GM12801 (cell line): ENCODE results near the gene MBOAT1.

Experiments
- TF ChIP-seq, protein P1 (sequence below): IDR thresholded peaks from one replicate; pipeline ENCODE4 v1.5.1; 2011; ENCODE audit warnings: control low read depth; ENCODE audit not compliant: insufficient read length; ENCODE audit errors: extremely low read depth

Gene MBOAT1

DNA sequence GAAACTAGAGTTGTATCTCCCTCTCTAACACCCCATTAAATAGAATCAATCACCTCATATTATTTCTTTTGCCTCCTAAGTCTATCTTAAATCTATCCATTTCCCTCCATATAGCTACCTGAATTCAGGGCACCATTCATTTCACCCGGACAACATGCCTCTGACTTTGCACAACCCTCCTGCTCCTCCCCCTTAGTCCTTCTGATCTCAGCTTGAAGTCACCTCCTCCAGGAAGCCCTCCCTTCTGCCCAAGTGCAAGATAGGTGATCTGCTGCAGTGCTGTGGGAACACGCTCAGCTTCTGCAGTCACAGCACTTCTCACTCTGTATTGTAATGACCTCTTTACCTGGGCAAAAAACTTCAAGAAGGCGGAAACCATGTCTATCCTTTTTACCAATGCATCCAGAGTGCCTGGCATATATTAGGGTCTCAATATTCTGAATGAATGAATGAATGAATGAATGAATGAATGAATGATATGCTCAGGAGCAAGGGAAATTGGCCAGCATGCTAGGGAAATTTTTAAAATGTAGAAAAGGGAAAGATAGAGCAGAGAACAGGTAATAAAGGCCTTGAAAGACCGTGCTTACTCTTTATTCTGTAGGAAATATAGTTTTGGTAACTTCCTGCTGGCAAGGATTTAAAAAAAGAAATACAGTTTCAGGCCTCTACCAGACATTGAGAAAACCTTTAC is 41.7 kb downstream of the MBOAT1 start:
- TF ChIP-seq, protein P1, sequence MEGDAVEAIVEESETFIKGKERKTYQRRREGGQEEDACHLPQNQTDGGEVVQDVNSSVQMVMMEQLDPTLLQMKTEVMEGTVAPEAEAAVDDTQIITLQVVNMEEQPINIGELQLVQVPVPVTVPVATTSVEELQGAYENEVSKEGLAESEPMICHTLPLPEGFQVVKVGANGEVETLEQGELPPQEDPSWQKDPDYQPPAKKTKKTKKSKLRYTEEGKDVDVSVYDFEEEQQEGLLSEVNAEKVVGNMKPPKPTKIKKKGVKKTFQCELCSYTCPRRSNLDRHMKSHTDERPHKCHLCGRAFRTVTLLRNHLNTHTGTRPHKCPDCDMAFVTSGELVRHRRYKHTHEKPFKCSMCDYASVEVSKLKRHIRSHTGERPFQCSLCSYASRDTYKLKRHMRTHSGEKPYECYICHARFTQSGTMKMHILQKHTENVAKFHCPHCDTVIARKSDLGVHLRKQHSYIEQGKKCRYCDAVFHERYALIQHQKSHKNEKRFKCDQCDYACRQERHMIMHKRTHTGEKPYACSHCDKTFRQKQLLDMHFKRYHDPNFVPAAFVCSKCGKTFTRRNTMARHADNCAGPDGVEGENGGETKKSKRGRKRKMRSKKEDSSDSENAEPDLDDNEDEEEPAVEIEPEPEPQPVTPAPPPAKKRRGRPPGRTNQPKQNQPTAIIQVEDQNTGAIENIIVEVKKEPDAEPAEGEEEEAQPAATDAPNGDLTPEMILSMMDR: no peak

DNA sequence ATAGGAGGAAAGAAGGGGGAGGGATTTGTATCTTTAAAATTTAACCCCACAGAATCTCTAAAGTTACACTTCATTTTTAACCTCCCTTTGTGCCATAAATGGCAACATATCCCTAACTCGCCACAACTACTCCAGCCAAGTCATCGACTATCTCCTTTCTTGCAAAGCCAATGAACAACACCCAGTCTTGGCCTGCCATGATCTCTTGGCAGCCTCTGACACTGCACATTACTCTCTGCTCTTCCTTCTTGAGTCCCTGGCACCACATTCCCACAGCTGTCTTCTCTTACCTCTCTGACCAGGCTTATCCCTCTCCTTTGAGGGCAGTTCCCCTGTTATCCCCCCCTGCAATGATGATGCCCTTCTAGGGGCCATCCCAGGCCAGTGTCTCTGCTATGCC is 42.5 kb downstream of the MBOAT1 start:
- TF ChIP-seq, protein P1: no peak

DNA sequence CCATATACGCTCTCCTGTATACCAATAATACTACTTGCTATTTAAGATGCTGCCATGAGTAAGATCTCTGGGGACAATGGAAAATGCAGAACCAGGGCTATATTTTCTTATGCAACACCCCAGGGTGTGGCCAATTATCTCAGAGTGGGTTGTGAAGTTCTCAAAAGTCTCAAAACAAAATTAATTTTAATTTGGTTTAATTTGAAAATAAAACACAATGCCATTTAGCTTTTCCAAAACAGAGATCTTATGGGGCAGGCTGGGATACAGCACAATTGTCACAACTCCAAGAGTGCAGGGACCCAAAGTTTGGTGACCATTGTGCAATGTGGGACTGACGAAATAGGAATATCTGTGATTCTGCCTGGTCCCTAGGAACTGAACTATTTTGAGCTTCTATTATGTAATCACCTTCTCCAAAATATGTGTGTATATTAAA is 43.1 kb downstream of the MBOAT1 start:
- TF ChIP-seq, protein P1: no peak

DNA sequence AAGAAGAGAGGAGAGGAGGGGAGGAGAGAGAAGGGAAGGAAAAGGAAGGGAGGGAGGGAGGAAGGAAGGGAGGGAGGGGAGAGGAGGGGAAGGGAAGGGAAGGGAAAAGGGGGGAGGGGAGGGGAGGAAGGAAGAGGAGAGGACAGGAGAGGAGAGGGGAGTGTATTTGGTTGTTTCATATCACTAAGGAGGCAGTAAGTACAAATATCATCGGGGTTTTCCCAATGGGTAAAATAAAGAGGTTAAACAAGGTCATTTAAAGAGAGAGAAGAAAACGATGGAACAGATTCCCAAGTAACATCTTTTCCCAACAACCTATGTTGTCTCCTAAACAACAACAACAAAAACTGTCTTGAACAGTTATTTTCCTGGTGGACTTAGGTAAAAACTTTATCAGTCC is 43.6 kb downstream of the MBOAT1 start:
- TF ChIP-seq, protein P1: no peak

DNA sequence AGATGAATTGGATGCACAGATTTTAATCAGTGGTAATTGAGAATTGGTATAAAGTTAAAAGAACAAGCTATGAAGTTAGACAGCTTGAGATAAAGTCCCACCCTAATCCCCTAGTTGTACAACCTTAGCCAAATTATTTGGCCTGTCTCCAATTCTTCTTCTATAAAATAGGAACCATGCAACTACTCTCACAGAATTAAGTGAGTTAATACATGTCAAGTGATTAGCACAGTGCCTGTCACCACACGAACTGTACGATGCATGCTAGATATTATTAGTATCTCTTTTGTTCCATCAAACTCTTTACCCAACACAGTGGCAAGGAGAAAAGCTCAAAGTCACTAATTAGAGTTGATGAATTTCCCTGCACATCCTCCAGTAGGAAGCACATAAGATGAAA is 44.7 kb downstream of the MBOAT1 start:
- TF ChIP-seq, protein P1: no peak

DNA sequence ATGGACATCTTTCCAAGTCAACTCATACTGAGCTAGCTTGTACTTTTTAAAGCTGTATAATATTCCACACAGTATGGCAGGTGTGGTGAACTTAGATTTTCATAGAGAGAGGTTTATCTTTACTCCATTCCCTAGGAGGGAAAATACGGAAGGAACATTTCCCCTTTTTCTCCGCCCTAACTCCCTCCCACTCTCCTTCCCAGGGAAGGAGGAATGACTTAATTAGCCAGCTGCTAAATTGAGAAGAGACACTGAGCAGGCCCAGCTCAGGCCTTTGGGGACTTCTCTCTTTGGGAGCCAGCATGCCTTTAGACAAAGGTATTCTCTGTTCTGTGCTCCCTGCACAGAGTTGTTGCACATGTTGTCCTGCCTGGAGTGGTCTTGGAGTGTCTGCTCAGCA is 46.1 kb downstream of the MBOAT1 start:
- TF ChIP-seq, protein P1: no peak

DNA sequence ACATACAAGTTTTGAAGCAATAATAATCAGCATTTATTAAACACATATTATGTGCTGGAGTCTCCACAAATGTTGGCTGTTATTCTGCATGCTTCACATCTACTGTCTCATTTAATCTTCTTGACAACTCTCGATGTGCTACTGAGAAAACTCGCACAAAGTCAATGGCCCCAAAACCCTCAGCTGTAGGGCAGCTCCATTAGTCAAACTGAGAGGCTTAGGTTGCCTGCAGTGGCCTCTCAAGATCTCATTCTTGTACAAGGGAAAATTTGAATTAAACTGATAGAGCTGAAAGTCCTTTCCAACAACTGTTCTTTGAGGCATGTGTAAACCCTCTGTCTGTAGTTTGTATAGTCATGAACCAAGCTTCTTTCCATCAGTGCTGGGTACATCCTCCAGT is 49.8 kb downstream of the MBOAT1 start:
- TF ChIP-seq, protein P1: no peak
